Measurements from ENCODE around the gene SYT9. TPM values are rescaled to one million over a fixed set of nuclear protein-coding genes. Genes with fewer than 3 reads are reported as not detected.

SYT9 gene
- total RNA-seq, 1 donor from 2014 or later: not detected

DNA sequence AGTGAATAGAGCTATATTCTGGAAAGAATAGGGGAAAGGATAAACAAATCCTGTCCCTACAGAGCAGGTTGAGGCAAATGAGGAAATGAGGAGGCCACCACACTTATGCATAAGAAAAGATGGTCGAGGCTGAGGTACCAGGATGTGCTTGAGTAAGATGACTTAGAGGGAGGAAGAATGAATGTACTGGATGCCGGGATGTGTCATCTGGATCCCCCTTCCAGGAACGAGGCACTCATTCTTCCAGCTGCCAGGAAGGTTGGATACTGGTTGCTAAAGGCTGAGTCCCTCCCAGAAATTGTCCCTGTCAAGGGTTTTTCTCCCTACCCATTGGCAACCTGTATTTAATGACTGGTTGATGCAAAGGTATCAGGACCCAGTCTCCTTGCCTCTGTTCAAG lies 31.1 kb upstream of the SYT9 start:
- Histone ChIP-seq H3K36me3 (ENCODE audit: control insufficient read depth, insufficient read depth, low read length) (no peaks in the 10 kb centered on the region), H3K4me3 (ENCODE audit: low read depth, low read length) (no peak overlapping the region), H3K27me3 (ENCODE audit: control insufficient read depth, insufficient read depth, low read length) (peaks cover 1% of the 10 kb centered on the region)
- TF ChIP-seq, protein P1, sequence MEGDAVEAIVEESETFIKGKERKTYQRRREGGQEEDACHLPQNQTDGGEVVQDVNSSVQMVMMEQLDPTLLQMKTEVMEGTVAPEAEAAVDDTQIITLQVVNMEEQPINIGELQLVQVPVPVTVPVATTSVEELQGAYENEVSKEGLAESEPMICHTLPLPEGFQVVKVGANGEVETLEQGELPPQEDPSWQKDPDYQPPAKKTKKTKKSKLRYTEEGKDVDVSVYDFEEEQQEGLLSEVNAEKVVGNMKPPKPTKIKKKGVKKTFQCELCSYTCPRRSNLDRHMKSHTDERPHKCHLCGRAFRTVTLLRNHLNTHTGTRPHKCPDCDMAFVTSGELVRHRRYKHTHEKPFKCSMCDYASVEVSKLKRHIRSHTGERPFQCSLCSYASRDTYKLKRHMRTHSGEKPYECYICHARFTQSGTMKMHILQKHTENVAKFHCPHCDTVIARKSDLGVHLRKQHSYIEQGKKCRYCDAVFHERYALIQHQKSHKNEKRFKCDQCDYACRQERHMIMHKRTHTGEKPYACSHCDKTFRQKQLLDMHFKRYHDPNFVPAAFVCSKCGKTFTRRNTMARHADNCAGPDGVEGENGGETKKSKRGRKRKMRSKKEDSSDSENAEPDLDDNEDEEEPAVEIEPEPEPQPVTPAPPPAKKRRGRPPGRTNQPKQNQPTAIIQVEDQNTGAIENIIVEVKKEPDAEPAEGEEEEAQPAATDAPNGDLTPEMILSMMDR (IDR thresholded peaks at IDR 0.05; ENCODE audit: insufficient read depth, low read length, severe bottlenecking): no peak
- FAIRE-seq (no peak), DNase-seq (ENCODE audit: low read depth) (no peak)

DNA sequence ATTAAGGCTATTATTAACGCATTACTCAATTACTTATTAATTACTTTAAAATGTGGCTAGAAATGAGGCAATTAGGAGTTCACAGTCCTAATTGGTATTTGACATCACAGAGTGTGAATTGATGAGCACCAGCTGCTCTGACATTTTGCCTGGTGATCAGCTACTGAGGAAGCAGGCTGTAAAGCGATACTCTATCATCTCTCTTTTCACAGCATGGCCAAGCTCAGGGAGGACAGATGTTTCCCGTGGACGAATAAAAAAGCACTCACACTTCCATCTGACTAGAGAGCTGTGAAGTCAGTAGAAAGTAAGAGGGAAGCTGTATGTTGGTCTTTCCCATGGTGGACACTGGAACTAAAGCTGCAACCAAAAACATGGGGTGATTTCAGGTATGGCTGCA lies 29.1 kb upstream of the SYT9 start:
- Histone ChIP-seq H3K27me3 (ENCODE audit: control insufficient read depth, insufficient read depth, low read length) (peaks cover 1% of the 10 kb centered on the region), H3K4me3 (ENCODE audit: low read depth, low read length) (no peak overlapping the region), H3K36me3 (ENCODE audit: control insufficient read depth, insufficient read depth, low read length) (no peaks in the 10 kb centered on the region)
- TF ChIP-seq, protein P1 (IDR thresholded peaks at IDR 0.05; ENCODE audit: insufficient read depth, low read length, severe bottlenecking): no peak
- DNase-seq (ENCODE audit: low read depth): no peak
- FAIRE-seq: no peak

DNA sequence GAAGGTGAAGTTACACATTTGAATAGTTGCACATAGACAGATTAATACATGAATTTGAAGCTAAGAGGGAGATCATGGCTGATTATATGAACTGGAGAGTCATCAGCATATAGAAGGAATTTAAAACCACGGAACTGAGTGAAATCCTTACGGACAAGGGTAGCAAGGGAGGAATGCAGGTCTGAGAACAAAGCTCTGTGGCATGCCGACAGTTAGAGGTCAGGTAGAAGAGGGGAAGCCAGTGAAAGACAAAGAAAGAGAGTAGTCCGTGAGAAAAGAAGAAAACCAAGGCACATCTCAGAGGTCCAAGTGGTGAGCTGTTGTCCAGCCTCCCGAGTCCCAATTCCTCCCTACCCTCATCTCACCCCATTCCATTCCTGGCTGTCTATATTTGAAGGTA lies 11.8 kb upstream of the SYT9 start:
- peaks cover 2% of the 10 kb centered on the region for H3K27me3 ChIP-seq (ENCODE audit: control insufficient read depth, insufficient read depth, low read length)
- no peak for FAIRE-seq
- H3K36me3 ChIP-seq (ENCODE audit: control insufficient read depth, insufficient read depth, low read length): no peaks in the 10 kb centered on the region
- TF ChIP-seq, protein P1 (IDR thresholded peaks at IDR 0.05; ENCODE audit: insufficient read depth, low read length, severe bottlenecking): no peak
- no peak for DNase-seq (ENCODE audit: low read depth)
- H3K4me3 ChIP-seq (ENCODE audit: low read depth, low read length): no peak overlapping the region

DNA sequence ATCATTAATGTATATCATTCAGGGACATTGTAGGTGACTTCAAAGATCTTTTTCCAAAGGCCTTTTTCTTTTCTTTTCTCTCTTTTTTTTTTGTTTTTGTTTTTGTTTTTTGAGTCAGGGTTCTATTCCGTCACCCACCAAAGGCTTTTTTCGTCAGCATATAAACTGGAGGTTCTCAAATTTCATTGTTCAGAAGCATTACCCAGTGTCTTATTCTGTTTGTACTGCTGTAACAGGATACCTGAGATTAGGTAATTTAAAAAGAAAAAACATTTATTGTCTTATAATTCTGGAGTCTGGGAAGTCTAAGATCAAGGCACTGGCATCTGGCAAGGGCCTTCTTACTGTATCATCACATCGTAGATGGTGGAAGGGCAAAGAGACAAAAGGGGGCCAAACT lies 6.4 kb upstream of the SYT9 start:
- Histone ChIP-seq H3K27me3 (ENCODE audit: control insufficient read depth, insufficient read depth, low read length) (no peaks in the 10 kb centered on the region), H3K4me3 (ENCODE audit: low read depth, low read length) (no peak overlapping the region), H3K36me3 (ENCODE audit: control insufficient read depth, insufficient read depth, low read length) (no peaks in the 10 kb centered on the region)
- FAIRE-seq (no peak), DNase-seq (ENCODE audit: low read depth) (peak; percentile 20)
- TF ChIP-seq, protein P1 (IDR thresholded peaks at IDR 0.05; ENCODE audit: insufficient read depth, low read length, severe bottlenecking): no peak

DNA sequence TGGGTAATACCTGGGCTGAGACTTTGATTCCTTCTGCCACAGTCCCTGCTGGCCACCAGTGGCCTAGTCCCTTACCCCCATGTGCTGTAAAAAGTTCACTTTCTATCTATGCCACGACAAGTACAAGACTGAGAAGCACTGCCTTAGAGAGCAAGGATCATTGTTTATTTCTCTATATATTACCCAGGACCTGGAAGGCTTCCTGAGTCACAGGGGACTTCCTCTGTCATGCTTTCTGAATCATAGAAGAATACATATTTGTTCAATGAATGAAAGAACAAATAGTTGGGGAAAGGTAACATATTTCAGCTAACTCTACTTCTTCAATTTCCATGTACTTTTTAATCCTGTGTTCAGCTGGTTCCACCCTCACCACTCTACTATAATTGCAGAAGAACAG lies 5.5 kb upstream of the SYT9 start:
- DNase-seq (ENCODE audit: low read depth) (peak; percentile 85), FAIRE-seq (no peak)
- H3K27me3 ChIP-seq (ENCODE audit: control insufficient read depth, insufficient read depth, low read length): peaks cover 2% of the 10 kb centered on the region
- TF ChIP-seq, protein P1 (IDR thresholded peaks at IDR 0.05; ENCODE audit: insufficient read depth, low read length, severe bottlenecking): no peak
- no peak overlapping the region for H3K4me3 ChIP-seq (ENCODE audit: low read depth, low read length)
- H3K36me3 ChIP-seq (ENCODE audit: control insufficient read depth, insufficient read depth, low read length): no peaks in the 10 kb centered on the region

DNA sequence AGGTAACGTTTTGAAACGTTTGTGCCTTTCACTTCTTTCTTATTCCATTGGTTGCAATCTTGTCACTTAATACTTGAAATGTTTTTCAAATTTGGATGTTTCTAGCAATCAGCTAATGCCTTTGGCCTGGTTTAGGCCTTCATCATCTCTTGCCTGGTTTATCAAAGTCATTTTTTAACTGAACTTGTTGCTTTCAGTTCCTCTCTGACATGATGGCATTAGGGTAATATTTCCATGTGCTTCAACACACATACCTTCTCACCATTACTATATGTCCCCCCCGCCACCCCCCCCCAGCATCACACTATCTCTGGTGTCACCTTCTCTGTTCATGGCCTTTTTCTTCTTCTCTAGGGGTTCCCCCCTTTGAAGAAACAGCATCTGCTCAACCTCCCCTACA lies 1.5 kb upstream of the SYT9 start:
- Histone ChIP-seq H3K4me3 (ENCODE audit: low read depth, low read length) (no peak overlapping the region), H3K27me3 (ENCODE audit: control insufficient read depth, insufficient read depth, low read length) (peaks cover 17% of the 10 kb centered on the region), H3K36me3 (ENCODE audit: control insufficient read depth, insufficient read depth, low read length) (no peaks in the 10 kb centered on the region)
- FAIRE-seq (no peak), DNase-seq (ENCODE audit: low read depth) (no peak)
- TF ChIP-seq, protein P1 (IDR thresholded peaks at IDR 0.05; ENCODE audit: insufficient read depth, low read length, severe bottlenecking): no peak
